Posterior vena cava (tissue), 2 donors: Measurements from ENCODE around the gene SLC25A52. TPM values are rescaled to one million over a fixed set of nuclear protein-coding genes. Genes with fewer than 3 reads are reported as not detected.
"Not testable (repeated sequence)": the region's sequence is repeated elsewhere in the genome, so short reads cannot be mapped to it uniquely, and the experiment has no call there.

ENCODE experiments used
- DNase-seq: peaks from one replicate; pipeline ENCODE4 v3.0.0-alpha.2; 2020; ENCODE audit warnings: low spot score
- intact Hi-C, 2 donors: fragments of 100-400 bp; cut with DNase I; formaldehyde crosslinking; loops; one replicate each; pipeline versions ENCODE4 v1.14.1 to v1.14.2; 2022 to 2023
- long read RNA-seq, 2 donors: library from polyadenylated mRNA; unstranded; transcript quantifications; one replicate each; pipeline ENCODE4 v2.0.0, GENCODE V29; 2020 to 2021
- total RNA-seq, 2 donors: library from RNA; stranded (reverse); fragmentation: NEBNext Ultra II Directional; extraction: Animal tissue kit (Norgen Biotek cat#: 25700); gene quantifications; one replicate each; pipeline ENCODE4 v1.2.1, GENCODE V29; 2021
- donor health status: DM: yes; HTN: yes; CAD: no.
- donor health status: DM: yes; HTN: yes; CAD: no.

Gene SLC25A52, protein sequence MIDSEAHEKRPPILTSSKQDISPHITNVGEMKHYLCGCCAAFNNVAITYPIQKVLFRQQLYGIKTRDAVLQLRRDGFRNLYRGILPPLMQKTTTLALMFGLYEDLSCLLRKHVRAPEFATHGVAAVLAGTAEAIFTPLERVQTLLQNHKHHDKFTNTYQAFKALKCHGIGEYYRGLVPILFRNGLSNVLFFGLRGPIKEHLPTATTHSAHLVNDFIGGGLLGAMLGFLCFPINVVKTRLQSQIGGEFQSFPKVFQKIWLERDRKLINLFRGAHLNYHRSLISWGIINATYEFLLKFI
- total RNA-seq, result under 1 TPM in 1 of 2 donors, not detected in 1; 0.56 TPM
- long read RNA-seq, donor 1, result 0 reads
- long read RNA-seq, donor 2, result 0 reads

DNA sequence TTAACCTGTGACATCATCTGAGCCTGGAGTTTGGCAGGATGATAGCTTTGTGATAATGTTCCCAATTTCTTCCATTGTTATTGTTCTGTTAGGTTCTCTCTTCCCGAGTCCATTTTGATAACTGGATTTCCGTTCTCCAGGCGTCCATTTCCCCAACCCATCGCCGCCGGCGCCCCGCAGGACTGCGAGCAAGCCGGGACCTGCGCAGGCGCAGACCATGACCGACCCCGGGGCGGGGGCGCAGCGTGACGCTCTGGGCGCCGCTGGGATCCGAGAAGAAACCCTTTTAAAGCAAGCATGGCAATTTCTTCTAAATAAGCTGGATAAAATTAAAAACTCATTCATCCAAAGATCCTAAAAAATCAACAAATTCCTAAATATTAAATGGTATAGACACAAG, at the start of gene SLC25A52:
Gene SLC25A52, minus strand, starts transcription at position 186 of the 400 bp plus-strand sequence. CDS start 219 bp downstream, outside the sequence.
- DNase-seq, result no peak
- intact Hi-C loops, result no loop called here

DNA sequence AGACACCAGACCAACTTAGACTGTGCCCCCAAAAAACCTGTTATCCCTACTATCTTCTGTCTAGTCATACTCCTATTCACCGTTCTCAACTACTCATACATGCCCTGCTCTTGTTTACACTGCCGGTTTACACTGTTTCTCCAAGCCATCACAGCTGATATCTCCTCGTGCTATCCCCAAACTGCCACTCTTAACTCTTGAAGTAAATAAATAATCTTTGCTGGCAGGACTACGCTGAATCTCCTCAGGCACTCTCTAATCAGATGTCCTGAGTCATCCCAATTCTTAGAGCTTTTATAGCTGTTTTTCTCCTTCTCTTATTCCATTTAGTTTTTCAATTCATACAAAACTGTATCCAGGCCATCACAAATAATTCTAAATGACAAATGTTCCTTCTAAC, 48.4 kb upstream of the SLC25A52 start:
- DNase-seq, intact Hi-C loops: not testable (repeated sequence)

DNA sequence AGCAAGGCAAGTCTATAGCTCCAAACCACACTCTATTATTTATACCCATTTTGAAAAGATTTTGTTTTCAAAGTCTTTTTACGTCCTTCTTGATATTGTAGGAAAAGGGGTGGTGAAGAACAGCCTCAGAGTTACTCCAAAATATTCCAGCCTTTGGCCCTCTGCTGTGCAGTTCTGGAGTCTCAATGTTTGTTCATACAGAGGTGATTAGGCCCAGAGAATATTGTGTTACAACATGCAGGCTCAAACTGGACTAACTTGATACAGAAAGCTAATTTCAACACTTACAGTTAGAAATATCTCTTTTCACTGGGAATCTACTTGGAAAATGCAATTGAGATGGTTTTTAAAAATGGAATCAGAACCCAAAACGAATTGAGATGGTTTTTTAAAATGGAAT, 40.4 kb upstream of the SLC25A52 start:
- intact Hi-C loops, result no loop called here
- no peak for DNase-seq

DNA sequence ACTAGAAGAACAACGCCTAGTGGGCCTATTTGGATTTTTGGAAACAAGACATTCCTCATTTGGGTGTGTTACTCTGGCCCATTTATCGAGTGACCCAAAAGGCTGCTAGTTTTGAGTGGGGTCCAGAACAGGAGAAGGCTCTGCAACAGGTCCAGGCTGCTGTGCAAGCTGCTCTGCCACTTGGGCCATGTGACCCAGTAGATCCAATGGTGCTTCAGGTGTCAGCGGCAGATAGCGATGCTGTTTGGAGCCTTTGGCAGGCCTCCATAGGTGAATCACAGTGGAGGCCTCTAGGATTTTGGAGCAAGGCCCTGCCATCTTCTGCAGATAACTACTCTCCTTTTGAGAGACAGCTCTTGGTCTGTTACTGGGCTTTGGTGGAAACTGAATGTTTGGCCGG, 38.6 kb upstream of the SLC25A52 start:
- intact Hi-C loops, DNase-seq: not testable (repeated sequence)

DNA sequence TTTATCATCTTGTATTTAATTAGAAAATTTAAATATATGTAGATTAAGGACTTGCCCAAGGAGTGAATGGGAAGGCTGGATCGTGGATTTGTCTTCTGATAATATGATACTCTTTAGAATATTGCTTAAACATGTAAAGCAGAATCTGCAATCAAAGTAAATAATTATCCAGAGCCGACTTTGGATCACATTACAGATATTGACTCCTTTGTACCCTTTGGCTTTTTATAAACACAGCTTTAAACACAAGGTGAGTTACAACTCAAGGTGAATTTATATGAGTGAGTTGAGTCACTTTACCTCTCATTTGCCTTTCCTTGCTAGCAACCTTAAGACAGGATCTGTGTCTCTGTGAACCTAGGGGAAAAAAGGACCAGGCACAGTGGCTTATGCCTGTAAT, 37.7 kb upstream of the SLC25A52 start:
- intact Hi-C loops, result no loop called here
- no peak for DNase-seq

DNA sequence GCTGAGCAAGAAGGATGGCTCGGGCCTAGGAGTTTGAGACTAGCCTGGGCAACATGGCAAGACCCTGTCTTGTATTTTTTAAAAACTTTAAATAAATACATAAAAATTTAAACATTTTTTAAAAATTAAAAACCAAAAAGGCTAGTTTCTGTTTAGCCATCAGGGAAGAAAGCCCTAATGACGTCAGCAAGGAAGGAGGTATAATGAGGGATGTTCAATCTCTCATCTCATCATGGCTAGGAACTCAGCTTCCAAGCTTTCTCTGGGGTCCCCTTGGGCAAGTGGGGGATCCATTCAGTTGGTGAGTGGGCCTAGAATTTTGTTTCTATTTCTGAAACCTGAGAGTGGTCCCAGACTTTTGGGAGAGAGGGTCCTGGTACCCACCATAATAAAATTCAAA, 35.1 kb upstream of the SLC25A52 start:
- intact Hi-C loops, result no loop called here
- DNase-seq, result no peak

DNA sequence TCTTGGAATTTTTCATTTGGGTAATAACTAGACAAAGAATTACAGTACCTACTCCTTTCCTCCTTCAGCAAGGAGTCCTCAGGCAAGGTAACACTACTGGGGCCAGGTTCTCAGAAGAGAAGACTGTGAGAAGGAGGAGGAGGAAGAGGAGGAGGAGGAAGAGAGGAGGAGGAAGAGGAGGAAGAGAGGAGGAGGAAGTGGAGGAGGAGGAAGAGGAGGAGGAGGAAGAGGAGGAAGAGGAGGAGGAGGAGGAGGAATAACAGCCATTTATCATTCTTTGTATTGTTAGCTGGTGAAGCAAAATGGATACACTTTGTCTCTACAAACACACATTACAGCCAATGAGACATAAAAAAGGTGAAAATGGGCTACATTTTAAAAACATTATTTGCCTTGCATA, 32.9 kb upstream of the SLC25A52 start:
- DNase-seq, result no peak
- intact Hi-C loops, result no loop called here

DNA sequence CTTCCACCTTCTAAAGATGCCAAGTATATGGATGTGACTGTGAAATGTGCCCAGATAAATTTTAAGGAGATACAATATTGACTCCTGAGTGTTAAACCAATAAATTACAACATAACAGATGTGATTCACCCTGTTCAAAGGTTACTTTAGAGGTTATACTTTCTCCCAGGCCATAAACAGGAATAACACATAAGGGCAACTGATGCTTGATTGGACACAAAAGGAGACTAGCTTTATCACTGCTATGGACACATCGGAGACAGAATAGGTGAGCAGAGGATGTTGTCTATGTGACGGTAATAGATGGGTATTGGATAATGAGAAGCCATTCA, 31.9 kb upstream of the SLC25A52 start:
- no peak for DNase-seq
- intact Hi-C loops, result loop anchor here in 1 of 2 donors (1.0 kb wide), 1 partner anchor 19 kb away; no protein-coding TSS in a partner anchor

DNA sequence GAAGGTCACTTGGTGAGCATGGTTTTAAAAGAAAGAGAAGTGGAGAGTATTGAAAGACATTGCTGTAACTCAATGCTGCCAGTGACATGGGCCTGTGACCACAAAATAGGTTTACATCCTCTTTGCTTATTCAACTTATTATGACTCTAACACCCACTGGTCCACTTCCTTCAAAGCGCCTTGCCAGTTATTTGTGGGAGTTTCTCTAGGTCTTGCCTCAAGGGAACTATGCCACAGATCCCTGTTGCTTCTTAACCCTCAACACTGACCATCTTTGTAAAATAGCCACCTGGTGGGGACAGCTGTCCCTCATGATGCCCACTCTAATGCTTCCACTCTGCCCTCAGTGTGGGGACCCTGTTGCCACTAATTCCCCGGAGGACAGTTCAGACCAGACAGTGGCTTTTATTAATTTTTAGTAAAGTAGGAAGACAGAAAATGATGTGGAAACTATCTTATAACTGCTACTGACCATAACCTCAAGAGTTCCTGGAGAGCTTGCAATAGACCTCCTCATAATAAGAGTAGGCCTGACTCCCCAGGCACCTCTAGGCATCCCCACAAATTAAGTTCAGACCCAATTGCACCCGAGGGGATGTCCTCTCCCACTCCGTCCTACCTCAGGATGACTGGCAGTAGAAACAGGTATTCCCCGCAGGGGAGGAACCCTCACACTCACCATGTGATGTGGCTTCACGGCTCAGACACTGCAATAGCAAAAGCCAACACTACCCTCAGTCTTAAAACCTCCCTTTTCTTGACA, 31.3 kb upstream of the SLC25A52 start:
- DNase-seq, result no peak
- intact Hi-C loops, result loop anchor here in 1 of 2 donors (1.0 kb wide), 1 partner anchor 19 kb away; no protein-coding TSS in a partner anchor

DNA sequence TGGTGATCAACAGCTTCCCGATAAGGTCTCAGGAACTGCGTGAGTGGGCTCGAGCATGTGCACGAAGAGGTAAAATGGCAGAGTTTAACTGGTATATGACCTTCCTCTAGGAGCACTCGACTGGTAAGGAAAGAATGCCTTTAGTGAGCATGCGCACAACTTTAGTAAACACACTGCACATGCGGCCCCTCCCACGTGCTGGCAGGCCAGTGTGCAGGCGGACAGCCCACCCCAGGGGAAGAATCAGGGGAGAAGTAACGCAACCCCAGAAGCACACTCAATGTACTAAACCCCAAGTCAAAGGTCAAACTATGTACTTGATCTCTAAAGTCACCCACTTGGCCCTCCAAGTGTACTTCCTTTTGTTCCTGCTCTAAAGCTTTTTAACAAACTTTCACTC, 28.7 kb upstream of the SLC25A52 start:
- intact Hi-C loops, result no loop called here
- DNase-seq, result no peak

DNA sequence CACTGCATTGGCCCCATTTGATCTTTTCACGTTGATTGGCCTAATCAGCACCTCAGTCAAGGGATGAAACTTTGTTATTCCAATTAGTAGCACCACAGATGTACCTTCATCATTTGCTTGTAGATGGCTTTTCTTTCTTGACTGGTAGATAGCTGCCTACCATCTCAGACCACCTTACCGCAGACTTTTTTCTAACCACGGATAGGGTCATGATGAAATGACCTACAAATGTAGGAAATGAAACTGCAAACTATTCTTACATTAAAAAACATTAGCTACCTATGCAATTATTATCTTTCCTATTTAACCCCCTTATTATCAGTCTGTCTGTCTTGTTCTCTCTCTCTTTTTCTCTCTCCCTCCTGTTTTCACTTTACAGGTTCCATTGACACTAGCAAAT, 22.4 kb upstream of the SLC25A52 start:
- no peak for DNase-seq
- intact Hi-C loops, result no loop called here

DNA sequence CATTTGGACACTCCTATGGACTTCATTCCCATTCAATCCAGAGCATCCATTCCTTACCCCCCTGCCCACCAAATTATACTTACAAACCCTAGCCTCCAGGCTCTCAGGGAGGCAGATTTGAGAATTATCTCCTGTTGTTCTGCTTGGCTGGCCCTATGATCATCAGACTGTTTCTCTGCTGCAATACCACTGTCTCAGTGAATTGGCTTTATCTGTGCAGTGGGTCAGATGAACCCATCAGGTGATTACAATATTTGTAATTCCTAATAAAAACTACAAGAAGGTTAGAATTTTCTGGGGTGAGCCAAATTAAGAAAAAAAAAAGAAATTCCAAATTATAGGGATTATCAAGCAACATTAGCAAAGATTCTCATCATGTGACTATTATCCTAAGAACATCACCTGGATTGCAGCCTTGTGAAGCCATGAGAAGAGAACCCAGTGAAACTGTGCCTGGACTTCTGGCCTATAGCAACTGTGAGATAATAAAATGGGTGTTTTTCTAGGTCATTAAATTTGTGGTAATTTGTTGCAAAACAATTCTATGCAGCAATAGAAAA, 17.8 kb upstream of the SLC25A52 start:
- DNase-seq, result no peak
- intact Hi-C loops, result no loop called here

DNA sequence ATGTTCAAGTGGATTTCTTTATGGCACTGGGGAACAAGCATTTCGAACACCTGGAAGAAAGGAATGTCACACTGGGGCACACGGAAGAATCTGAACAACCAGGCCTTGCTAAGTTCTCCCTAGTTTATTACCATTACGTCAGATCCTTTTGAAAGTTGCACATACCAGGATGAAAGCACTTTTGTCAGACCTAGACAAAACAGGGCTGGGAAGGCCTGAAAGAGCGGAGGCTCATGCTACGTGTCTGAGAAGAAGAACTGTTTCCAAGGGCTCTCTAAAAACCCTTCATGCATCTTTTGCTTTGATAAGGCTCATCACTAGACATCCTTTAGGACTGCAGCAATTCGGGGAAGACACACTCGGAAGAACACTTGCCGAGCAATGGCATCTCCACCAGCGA, 15.4 kb upstream of the SLC25A52 start:
- intact Hi-C loops, result no loop called here
- DNase-seq, result no peak

DNA sequence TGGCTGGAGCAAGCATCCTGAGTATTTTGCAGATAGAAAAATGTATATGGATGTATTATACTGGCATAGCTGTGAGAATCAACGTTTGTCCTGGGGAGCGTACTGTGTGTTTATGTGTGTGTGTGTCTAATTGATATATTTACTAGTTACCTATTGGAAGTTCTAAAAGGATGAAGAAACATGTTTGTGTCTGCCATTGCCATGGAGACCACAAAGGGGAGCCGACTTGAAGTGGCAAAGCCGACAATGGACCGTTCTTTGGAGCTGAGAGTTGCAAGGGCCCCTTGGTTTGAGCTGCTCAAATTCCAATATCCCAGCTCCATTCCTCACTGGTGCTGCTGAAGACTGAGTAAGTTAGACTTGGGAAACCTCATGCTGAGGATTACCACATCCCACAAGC, 14.3 kb upstream of the SLC25A52 start:
- intact Hi-C loops, result no loop called here
- no peak for DNase-seq

DNA sequence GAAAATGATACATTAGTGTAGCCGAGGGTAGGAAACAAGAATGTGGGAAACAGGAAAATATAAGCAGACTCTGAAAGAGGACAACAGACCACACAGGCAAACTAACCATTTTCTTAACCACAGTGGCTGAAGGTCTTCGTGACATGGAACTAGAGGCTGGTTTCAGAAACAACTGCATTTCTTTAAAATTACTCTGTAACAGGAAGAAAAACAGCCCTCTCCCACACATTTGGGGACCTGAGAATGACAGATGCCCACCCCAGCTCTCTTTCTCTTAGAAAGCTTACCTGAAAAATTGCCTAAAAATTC, 13.8 kb upstream of the SLC25A52 start:
- intact Hi-C loops, result no loop called here
- no peak for DNase-seq

DNA sequence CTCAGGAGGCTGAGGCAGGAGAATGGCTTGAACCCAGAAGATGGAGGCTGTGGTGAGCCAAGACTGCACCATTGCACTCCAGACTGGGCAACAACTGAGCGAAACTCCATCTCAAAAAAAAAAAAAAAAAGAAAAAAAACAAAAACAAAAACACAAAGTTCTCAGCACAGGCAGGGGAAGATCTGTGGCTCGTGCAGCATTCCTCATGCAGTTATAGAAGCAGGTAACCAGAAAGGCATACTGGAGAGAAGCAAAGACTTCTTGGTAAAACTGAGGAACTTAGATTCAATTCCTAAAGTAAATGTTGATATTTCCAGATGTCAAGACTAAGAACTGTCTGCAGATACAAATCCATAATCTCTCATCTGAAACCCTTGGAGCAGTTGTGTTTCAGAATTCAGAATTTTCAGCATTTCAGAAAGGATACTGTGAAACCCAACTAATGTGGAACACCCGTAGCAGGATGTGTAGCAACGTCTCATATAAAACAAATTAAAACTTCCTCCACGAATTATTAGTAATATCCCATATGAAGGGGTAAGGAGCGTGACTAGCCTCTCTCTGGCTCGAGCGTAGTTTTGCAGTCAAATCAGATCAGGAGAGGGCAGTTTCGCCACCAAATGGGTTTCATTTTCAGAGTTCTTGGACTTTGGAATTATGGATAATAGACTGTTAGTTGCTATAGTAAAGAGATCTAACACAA, 13.2 kb upstream of the SLC25A52 start:
- intact Hi-C loops, result loop anchor here in 1 of 2 donors (1.0 kb wide), 1 partner anchor 18 kb away; no protein-coding TSS in a partner anchor
- no peak for DNase-seq

DNA sequence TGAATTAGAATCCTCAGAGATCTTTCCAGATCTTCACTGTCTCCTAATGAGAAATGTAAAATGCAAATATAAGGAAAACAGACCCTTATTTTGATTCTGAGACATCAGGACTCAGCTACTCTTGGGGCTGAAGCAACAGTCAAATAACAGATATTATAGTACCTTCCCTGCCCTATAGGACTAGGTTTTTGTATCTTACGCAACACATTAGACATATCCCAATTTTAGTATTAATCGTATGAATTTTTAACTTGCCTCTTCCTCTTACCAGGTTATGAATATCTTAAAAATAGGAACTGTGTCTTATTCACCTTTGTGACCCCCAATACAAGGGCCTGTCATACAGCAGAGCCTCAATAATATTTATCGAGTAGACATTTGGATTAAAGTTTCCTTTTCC, 12.0 kb upstream of the SLC25A52 start:
- DNase-seq, result no peak
- intact Hi-C loops, result loop anchor here in 1 of 2 donors (1.0 kb wide), 1 partner anchor 20 kb away; no protein-coding TSS in a partner anchor

DNA sequence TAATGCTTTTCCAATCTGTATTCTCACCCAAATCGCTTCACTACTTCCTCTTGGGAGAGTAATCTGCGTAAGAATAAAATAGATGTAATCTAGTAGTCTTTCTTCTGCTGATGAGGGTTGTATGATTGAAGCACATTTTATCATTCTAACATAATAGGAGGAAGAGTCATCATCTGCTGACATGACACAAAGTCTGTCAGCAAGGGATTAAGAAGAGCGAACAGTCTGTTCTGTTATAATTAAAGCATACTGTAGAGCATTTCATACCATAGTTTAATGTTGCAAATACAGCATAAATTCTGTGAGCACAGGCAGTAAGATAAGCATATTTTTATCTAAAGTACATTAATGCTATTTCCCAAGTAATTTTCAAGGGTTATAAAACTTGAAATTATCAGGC, 10.4 kb downstream of the SLC25A52 start:
- no peak for DNase-seq
- intact Hi-C loops, result no loop called here

DNA sequence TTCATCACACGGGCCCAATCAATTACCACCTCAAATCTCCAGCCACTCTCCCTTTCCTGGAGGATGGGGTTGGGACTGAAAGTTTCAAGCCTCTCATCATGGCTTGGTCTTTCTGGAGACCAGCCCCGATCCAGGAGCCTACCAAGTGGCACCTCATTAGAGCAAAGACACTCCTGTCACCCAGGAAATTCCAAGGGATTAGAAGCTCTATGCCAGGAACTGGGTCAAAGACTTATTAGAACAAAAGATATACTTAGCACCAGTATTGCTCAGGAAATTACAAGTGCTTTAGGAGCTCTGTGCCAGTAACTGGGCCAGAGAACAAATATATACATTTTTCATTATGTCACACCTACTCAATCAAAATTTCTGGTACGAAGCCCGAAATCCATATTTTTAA, 14.3 kb downstream of the SLC25A52 start:
- no peak for DNase-seq
- intact Hi-C loops, result no loop called here
